ENCODE results near the gene ATF5.
"Not testable (repeated sequence)": the region's sequence is repeated elsewhere in the genome, so short reads cannot be mapped to it uniquely, and the experiment has no call there.

GRCh38 chr19:49924881-49925210 is 4.2 kb upstream of the ATF5 start:
- not testable (repeated sequence) for TF ChIP-seq CTCF (IDR thresholded peaks at IDR 0.05; ENCODE audit: low read depth, low read length); EZH2phosphoT487 (IDR thresholded peaks at IDR 0.05; ENCODE audit: low read depth)

All from OCI-LY3 (cell line).